WTC11 (cell line): ENCODE results near the gene ATP9B. TPM values are rescaled to one million over a fixed set of nuclear protein-coding genes. Genes with fewer than 3 reads are reported as not detected.

Experiments
- ATAC-seq: fragments of 200-7000 bp; cut with Tn5 transposase; 2 replicates; pipeline ENCODE4 v1.10.0; 2021; ENCODE audit warnings: mild to moderate bottlenecking, moderate library complexity
- CTCF ChIA-PET: fragments of 300-600 bp; sonication (Branson Sonifier 250); formaldehyde crosslinking; loops from one replicate; lab custom pipeline; 2021; ENCODE audit warnings: antibody characterized with exemption; lab: Charles Lee
- POLR2A ChIA-PET: fragments of 350-600 bp; sonication (Branson Sonifier 250); formaldehyde crosslinking; loops from one replicate; lab custom pipeline; 2021; ENCODE audit warnings: antibody characterized with exemption; lab: Charles Lee
- DNase-seq: peaks from one replicate; pipeline ENCODE4 v3.0.0; 2021; ENCODE audit warnings: low spot score
- H3K27ac Mint-ChIP-seq: 2 replicates; pipeline ENCODE4 v1.8.0; 2021; ENCODE audit warnings: mixed read lengths
- H3K27me3 Mint-ChIP-seq: 2 replicates; pipeline ENCODE4 v1.8.0; 2021; ENCODE audit warnings: low read depth, mild to moderate bottlenecking, moderate library complexity, mixed read lengths
- H3K36me3 Mint-ChIP-seq: 2 replicates; pipeline ENCODE4 v1.8.0; 2021; ENCODE audit warnings: mixed read lengths
- H3K4me1 Mint-ChIP-seq: 2 replicates; pipeline ENCODE4 v1.8.0; 2022; ENCODE audit warnings: mixed read lengths
- H3K4me3 Mint-ChIP-seq: 2 replicates; pipeline ENCODE4 v1.8.0; 2021; ENCODE audit warnings: mild to moderate bottlenecking, moderate library complexity, mixed read lengths
- H3K9me3 Mint-ChIP-seq: 2 replicates; pipeline ENCODE4 v1.8.0; 2021; ENCODE audit warnings: mixed read lengths
- GRHL2 ChIP-seq: fragments of 250-450 bp; sonication (Bioruptor Pico); IDR thresholded peaks from 2 replicates; pipeline ENCODE4 v1.8.0; 2022; ENCODE audit warnings: mild to moderate bottlenecking, moderate library complexity; ENCODE audit not compliant: insufficient replicate concordance, severe bottlenecking
- JUN ChIP-seq: sonication (generic); formaldehyde crosslinking; IDR thresholded peaks from 2 replicates; pipeline ENCODE4 v1.8.0; 2023; ENCODE audit warnings: mild to moderate bottlenecking, missing genetic modification reagents
- KAT7 ChIP-seq: sonication (generic); formaldehyde crosslinking; IDR thresholded peaks from 2 replicates; pipeline ENCODE4 v1.8.1; 2023; ENCODE audit warnings: missing genetic modification reagents, mild to moderate bottlenecking, borderline replicate concordance
- RORB ChIP-seq: fragments of 250-450 bp; sonication (Bioruptor Pico); IDR thresholded peaks from 2 replicates; pipeline ENCODE4 v1.9.0; 2021; ENCODE audit warnings: mild to moderate bottlenecking
- SMAD3 ChIP-seq: sonication (generic); formaldehyde crosslinking; IDR thresholded peaks from 2 replicates; pipeline ENCODE4 v1.8.0; 2022; ENCODE audit warnings: missing genetic modification reagents, mild to moderate bottlenecking, borderline replicate concordance
- ZNF121 ChIP-seq: sonication (generic); formaldehyde crosslinking; IDR thresholded peaks from 2 replicates; pipeline ENCODE4 v1.8.0; 2023; ENCODE audit warnings: missing genetic modification reagents
- ZNF263 ChIP-seq: sonication (generic); formaldehyde crosslinking; IDR thresholded peaks from 2 replicates; pipeline ENCODE4 v1.8.1; 2022; ENCODE audit warnings: low read depth, mild to moderate bottlenecking, moderate library complexity, missing genetic modification reagents
- total RNA-seq: library from RNA; stranded (reverse); gene quantifications from 3 replicates; pipeline ENCODE4 v1.2.3, GENCODE V29; 2021
- TF ChIP-seq, protein P1 (sequence below): fragments of 250-450 bp; sonication (Bioruptor Pico); IDR thresholded peaks from 2 replicates; pipeline ENCODE4 v1.9.0; 2021; ENCODE audit warnings: mild to moderate bottlenecking
- TF ChIP-seq, protein P2 (sequence below): sonication (generic); formaldehyde crosslinking; IDR thresholded peaks from 2 replicates; pipeline ENCODE4 v1.8.1; 2023; ENCODE audit warnings: mild to moderate bottlenecking, missing genetic modification reagents
- TF ChIP-seq, protein P3 (sequence below): sonication (generic); formaldehyde crosslinking; IDR thresholded peaks from 2 replicates; pipeline ENCODE4 v1.8.1; 2023; ENCODE audit warnings: mild to moderate bottlenecking, missing genetic modification reagents, moderate library complexity
- TF ChIP-seq, protein P4 (sequence below): sonication (generic); formaldehyde crosslinking; IDR thresholded peaks from 2 replicates; pipeline ENCODE4 v1.8.0; 2023; ENCODE audit warnings: mild to moderate bottlenecking, missing genetic modification reagents
- TF ChIP-seq, protein P5 (sequence below): sonication (generic); formaldehyde crosslinking; conservative IDR thresholded peaks from 2 replicates; pipeline ENCODE4 v1.8.1; 2022; ENCODE audit warnings: mild to moderate bottlenecking, missing genetic modification reagents
- TF ChIP-seq, protein P6 (sequence below): sonication (generic); formaldehyde crosslinking; IDR thresholded peaks from 2 replicates; pipeline ENCODE4 v1.8.1; 2022; ENCODE audit warnings: low read depth, mild to moderate bottlenecking, moderate library complexity, missing genetic modification reagents, borderline replicate concordance
- TF ChIP-seq, protein P7 (sequence below): sonication (generic); formaldehyde crosslinking; IDR thresholded peaks from 2 replicates; pipeline ENCODE4 v1.8.0; 2022; ENCODE audit warnings: mild to moderate bottlenecking, missing genetic modification reagents
- TF ChIP-seq, protein P8 (sequence below): sonication (generic); formaldehyde crosslinking; IDR thresholded peaks from 2 replicates; pipeline ENCODE4 v1.8.1; 2023; ENCODE audit warnings: mild to moderate bottlenecking, missing genetic modification reagents
- TF ChIP-seq, protein P9 (sequence below): fragments of 250-450 bp; sonication (Bioruptor Pico); conservative IDR thresholded peaks from 2 replicates; pipeline ENCODE4 v1.9.0; 2021; ENCODE audit warnings: mild to moderate bottlenecking

The ATP9B gene
- total RNA-seq, 1 experiment from 2014 or later, result 19.0 TPM

DNA sequence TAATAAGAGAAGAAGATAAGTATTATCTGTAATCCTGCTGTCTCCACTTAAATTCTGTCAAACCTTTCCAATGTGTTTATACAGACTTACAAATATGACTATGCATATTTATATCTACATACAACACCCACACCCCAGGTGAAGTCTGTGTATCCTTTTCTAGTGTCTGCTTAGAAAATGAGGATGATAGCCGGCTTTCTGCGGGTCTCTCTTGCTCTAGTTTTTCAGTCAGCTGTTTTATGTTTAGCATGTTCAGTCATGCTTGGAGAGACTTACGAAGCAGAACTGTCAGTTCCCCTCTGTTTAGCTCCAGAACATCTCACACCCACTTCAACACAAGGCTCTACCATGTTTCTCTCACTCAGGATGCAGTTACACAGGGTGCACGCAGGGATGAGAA is 189.3 kb downstream of the ATP9B start:
- DNase-seq, result no peak
- H3K4me1 Mint-ChIP-seq, result peaks cover 5% of the 10 kb centered on the region
- CTCF ChIA-PET, result no interaction called here
- TF ChIP-seq KAT7, result no peak
- TF ChIP-seq, protein P1, sequence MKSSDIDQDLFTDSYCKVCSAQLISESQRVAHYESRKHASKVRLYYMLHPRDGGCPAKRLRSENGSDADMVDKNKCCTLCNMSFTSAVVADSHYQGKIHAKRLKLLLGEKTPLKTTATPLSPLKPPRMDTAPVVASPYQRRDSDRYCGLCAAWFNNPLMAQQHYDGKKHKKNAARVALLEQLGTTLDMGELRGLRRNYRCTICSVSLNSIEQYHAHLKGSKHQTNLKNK (CRISPR knock-in tag), result no peak
- no peak for TF ChIP-seq GRHL2 (CRISPR knock-in tag)
- TF ChIP-seq SMAD3 (CRISPR knock-in tag), result no peak
- TF ChIP-seq, protein P2, sequence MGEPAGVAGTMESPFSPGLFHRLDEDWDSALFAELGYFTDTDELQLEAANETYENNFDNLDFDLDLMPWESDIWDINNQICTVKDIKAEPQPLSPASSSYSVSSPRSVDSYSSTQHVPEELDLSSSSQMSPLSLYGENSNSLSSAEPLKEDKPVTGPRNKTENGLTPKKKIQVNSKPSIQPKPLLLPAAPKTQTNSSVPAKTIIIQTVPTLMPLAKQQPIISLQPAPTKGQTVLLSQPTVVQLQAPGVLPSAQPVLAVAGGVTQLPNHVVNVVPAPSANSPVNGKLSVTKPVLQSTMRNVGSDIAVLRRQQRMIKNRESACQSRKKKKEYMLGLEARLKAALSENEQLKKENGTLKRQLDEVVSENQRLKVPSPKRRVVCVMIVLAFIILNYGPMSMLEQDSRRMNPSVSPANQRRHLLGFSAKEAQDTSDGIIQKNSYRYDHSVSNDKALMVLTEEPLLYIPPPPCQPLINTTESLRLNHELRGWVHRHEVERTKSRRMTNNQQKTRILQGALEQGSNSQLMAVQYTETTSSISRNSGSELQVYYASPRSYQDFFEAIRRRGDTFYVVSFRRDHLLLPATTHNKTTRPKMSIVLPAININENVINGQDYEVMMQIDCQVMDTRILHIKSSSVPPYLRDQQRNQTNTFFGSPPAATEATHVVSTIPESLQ, result no peak
- TF ChIP-seq RORB (CRISPR knock-in tag), result no peak
- TF ChIP-seq, protein P3, sequence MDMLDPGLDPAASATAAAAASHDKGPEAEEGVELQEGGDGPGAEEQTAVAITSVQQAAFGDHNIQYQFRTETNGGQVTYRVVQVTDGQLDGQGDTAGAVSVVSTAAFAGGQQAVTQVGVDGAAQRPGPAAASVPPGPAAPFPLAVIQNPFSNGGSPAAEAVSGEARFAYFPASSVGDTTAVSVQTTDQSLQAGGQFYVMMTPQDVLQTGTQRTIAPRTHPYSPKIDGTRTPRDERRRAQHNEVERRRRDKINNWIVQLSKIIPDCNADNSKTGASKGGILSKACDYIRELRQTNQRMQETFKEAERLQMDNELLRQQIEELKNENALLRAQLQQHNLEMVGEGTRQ (CRISPR knock-in tag), result no peak
- TF ChIP-seq JUN (CRISPR knock-in tag), result no peak
- TF ChIP-seq, protein P4, sequence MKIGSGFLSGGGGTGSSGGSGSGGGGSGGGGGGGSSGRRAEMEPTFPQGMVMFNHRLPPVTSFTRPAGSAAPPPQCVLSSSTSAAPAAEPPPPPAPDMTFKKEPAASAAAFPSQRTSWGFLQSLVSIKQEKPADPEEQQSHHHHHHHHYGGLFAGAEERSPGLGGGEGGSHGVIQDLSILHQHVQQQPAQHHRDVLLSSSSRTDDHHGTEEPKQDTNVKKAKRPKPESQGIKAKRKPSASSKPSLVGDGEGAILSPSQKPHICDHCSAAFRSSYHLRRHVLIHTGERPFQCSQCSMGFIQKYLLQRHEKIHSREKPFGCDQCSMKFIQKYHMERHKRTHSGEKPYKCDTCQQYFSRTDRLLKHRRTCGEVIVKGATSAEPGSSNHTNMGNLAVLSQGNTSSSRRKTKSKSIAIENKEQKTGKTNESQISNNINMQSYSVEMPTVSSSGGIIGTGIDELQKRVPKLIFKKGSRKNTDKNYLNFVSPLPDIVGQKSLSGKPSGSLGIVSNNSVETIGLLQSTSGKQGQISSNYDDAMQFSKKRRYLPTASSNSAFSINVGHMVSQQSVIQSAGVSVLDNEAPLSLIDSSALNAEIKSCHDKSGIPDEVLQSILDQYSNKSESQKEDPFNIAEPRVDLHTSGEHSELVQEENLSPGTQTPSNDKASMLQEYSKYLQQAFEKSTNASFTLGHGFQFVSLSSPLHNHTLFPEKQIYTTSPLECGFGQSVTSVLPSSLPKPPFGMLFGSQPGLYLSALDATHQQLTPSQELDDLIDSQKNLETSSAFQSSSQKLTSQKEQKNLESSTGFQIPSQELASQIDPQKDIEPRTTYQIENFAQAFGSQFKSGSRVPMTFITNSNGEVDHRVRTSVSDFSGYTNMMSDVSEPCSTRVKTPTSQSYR (CRISPR knock-in tag), result no peak
- TF ChIP-seq, protein P5, sequence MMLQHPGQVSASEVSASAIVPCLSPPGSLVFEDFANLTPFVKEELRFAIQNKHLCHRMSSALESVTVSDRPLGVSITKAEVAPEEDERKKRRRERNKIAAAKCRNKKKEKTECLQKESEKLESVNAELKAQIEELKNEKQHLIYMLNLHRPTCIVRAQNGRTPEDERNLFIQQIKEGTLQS (CRISPR knock-in tag), result no peak
- no peak for TF ChIP-seq ZNF121 (CRISPR knock-in tag)
- TF ChIP-seq ZNF263 (CRISPR knock-in tag), result no peak
- TF ChIP-seq, protein P6, sequence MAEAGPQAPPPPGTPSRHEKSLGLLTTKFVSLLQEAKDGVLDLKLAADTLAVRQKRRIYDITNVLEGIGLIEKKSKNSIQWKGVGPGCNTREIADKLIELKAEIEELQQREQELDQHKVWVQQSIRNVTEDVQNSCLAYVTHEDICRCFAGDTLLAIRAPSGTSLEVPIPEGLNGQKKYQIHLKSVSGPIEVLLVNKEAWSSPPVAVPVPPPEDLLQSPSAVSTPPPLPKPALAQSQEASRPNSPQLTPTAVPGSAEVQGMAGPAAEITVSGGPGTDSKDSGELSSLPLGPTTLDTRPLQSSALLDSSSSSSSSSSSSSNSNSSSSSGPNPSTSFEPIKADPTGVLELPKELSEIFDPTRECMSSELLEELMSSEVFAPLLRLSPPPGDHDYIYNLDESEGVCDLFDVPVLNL, result no peak
- TF ChIP-seq, protein P7, sequence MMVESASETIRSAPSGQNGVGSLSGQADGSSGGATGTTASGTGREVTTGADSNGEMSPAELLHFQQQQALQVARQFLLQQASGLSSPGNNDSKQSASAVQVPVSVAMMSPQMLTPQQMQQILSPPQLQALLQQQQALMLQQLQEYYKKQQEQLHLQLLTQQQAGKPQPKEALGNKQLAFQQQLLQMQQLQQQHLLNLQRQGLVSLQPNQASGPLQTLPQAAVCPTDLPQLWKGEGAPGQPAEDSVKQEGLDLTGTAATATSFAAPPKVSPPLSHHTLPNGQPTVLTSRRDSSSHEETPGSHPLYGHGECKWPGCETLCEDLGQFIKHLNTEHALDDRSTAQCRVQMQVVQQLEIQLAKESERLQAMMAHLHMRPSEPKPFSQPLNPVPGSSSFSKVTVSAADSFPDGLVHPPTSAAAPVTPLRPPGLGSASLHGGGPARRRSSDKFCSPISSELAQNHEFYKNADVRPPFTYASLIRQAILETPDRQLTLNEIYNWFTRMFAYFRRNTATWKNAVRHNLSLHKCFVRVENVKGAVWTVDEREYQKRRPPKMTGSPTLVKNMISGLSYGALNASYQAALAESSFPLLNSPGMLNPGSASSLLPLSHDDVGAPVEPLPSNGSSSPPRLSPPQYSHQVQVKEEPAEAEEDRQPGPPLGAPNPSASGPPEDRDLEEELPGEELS (CRISPR knock-in tag), result no peak
- TF ChIP-seq, protein P8, sequence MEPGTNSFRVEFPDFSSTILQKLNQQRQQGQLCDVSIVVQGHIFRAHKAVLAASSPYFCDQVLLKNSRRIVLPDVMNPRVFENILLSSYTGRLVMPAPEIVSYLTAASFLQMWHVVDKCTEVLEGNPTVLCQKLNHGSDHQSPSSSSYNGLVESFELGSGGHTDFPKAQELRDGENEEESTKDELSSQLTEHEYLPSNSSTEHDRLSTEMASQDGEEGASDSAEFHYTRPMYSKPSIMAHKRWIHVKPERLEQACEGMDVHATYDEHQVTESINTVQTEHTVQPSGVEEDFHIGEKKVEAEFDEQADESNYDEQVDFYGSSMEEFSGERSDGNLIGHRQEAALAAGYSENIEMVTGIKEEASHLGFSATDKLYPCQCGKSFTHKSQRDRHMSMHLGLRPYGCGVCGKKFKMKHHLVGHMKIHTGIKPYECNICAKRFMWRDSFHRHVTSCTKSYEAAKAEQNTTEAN (CRISPR knock-in tag), result no peak
- TF ChIP-seq, protein P9, sequence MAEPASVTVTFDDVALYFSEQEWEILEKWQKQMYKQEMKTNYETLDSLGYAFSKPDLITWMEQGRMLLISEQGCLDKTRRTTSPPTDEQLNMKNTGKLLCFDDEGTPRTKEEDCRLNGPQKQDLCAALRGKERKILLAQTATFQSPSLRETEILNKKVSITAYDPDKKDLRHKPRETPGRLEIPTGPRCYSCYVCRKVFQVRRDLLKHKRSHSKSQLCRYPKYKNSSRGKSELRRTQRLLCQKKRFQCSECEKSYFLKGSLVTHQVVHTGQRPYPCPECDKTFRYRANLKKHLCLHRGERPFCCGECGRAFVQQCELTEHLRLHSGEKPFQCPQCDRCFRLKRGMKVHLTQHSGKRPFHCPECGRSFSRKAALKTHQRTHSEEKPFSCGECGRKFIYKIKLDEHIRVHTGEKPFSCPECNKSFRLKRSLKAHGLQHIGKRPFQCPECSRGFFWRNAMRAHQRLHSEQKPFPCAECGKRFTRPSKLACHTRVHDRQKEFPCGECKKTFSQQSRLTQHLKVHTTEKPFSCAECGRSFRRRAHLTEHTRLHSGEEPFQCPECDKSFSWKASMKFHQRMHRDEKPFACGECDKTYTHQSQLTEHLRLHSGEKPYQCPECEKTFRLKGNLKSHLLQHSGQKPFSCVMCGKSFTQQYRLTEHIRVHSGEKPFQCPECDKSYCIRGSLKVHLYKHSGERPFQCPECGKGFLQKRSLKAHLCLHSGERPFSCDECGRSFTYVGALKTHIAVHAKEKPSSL (CRISPR knock-in tag), result no peak
- no peak overlapping the region; the same call in 1 of the 2 replicates for H3K27ac Mint-ChIP-seq
- POLR2A ChIA-PET, result no interaction called here
- no peaks in the 10 kb centered on the region for H3K27me3 Mint-ChIP-seq
- no peak for ATAC-seq
- no peaks in the 10 kb centered on the region for H3K9me3 Mint-ChIP-seq
- no peak overlapping the region for H3K4me3 Mint-ChIP-seq
- no peaks in the 10 kb centered on the region; the same call in 1 of the 2 replicates for H3K36me3 Mint-ChIP-seq
